ENCODE measurements around the gene NUP214. TPM values are rescaled to one million over a fixed set of nuclear protein-coding genes. Genes with fewer than 3 reads are reported as not detected.

The NUP214 gene
- total and polyA plus RNA-seq, 2 of the 4 experiments (the other 2 are of a cell fraction): 7.9 to 13.4 TPM

DNA sequence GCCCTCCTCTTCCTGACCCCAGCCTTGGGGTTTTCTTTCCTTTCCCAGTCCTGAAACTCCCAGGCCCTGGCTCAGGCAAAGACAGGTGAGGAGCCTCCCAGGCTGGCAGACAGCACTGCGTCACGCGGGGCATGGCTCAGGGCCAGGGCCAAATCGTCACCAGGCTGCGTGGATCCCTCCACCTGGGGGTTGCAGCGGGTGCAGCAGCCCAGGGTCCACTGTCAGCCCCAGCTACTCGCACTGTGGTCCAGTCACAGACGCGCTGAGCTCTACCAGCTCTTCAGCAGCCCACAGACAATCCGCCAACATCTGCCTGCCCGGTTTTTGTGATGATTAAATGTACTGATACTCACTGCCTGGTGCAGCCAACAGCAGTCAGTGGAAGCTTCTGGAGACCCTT, 138.8 kb downstream of the NUP214 start:
- Histone ChIP-seq H3K23ac (ENCODE audit: low read depth, low read length) (no peak overlapping the region), H2AK5ac (ENCODE audit: low read depth, low read length) (no peak overlapping the region), H2AK9ac (replicated peaks; ENCODE audit: low read depth, low read length, poor library complexity) (no peak overlapping the region), H3K4me3 (ENCODE audit: insufficient read depth, low read depth, low read length) (no peak overlapping the region), H3K18ac (ENCODE audit: low read depth, low read length) (no peak overlapping the region), H3K4ac (ENCODE audit: low read depth, low read length) (no peak overlapping the region), H4K91ac (ENCODE audit: insufficient read depth, low read depth, low read length) (no peak overlapping the region), H4K8ac (ENCODE audit: low read depth in 2 of 2, low read length in 2 of 2) (no peak overlapping the region), H2BK120ac (ENCODE audit: low read depth, low read length) (no peak overlapping the region), H3K56ac (ENCODE audit: extremely low read depth, insufficient read depth, low read length) (no peak overlapping the region), H3K9ac (ENCODE audit: low read depth, low read length) (no peak overlapping the region), H3K27me3 (ENCODE audit: control insufficient read depth, insufficient read depth, low read length) (peaks cover 3% of the 10 kb centered on the region; the same call in 1 of the 2 replicates), H3K4me2 (ENCODE audit: low read depth, low read length) (no peak overlapping the region), H2BK5ac (ENCODE audit: low read depth, low read length, poor library complexity, severe bottlenecking) (no peak overlapping the region), H3K14ac (replicated peaks; ENCODE audit: low read depth, low read length) (no peak overlapping the region), H3K9me3 (ENCODE audit: control insufficient read depth, insufficient read depth, low read length) (no peaks in the 10 kb centered on the region), H4K5ac (ENCODE audit: low read depth, low read length) (no peak overlapping the region), H3K27ac (ENCODE audit: insufficient read depth, low read length) (no peak overlapping the region), H3K36me3 (ENCODE audit: control insufficient read depth, insufficient read depth, low read length) (no peaks in the 10 kb centered on the region), H2BK15ac (ENCODE audit: low read depth, low read length) (no peak overlapping the region), H3K4me1 (ENCODE audit: control insufficient read depth, insufficient read depth, low read length) (no peaks in the 10 kb centered on the region), H2AFZ (replicated peaks; ENCODE audit: low read length, poor library complexity) (no peak overlapping the region), H3K9me1 (ENCODE audit: insufficient read depth, low read length) (no peaks in the 10 kb centered on the region), H2BK20ac (ENCODE audit: low read depth, low read length) (no peak overlapping the region), H4K20me1 (ENCODE audit: insufficient read depth, low read length) (no peaks in the 10 kb centered on the region), H3K79me1 (ENCODE audit: low read depth in 1 of 2, low read length in 2 of 2) (no peaks in the 10 kb centered on the region)
- dilution Hi-C loops (cut with HindIII; ENCODE audit: low sequenced_read_pairs, unreplicated experiment) (no loop called here), in situ Hi-C loops (cut with MboI; ENCODE audit: low sequenced_read_pairs) (no loop called here), intact Hi-C loops (cut with micrococcal nuclease) (no loop called here)
- ChIA-PET CTCF (no interaction called here), POLR2A (ENCODE audit: unreplicated experiment) (no interaction called here)
- no peak for DNase-seq
- no TSS peak for BruUV-seq (replicated peaks)
- ATAC-seq (ENCODE audit: low read depth): no peak
- WGBS, 2 experiments (ENCODE audit: extremely low coverage in 2 of 2, insufficient read length in 1 of 2): 83% methylated on average over 11 of the region's 11 CpGs; no CpG with 5 or more reads in 1 of the 2 experiments
- TF ChIP-seq CHD1 (IDR thresholded peaks at IDR 0.05; ENCODE audit: low read depth, low read length) (no peak), SMC3 (IDR thresholded peaks at IDR 0.05; ENCODE audit: low read depth, low read length) (no peak), BHLHE40 (IDR thresholded peaks at IDR 0.05; ENCODE audit: low read depth, low read length) (no peak), MAZ (IDR thresholded peaks at IDR 0.05; ENCODE audit: borderline replicate concordance, low read depth, low read length) (no peak), RCOR1 (IDR thresholded peaks at IDR 0.05; ENCODE audit: insufficient replicate concordance, low read length) (no peak), MXI1 (IDR thresholded peaks at IDR 0.05; ENCODE audit: borderline replicate concordance, low read depth, low read length) (no peak), MAFK (IDR thresholded peaks at IDR 0.05; ENCODE audit: low read depth, low read length) (no peak), FOS (IDR thresholded peaks at IDR 0.05; ENCODE audit: low read depth, low read length) (no peak), RFX5 (IDR thresholded peaks at IDR 0.05; ENCODE audit: low read depth, low read length) (no peak), POLR2A (IDR thresholded peaks at IDR 0.05; ENCODE audit: low read depth, low read length) (no peak), NFE2L2 (IDR thresholded peaks at IDR 0.05; ENCODE audit: low read depth, low read length) (no peak), RAD21 (IDR thresholded peaks at IDR 0.05; ENCODE audit: low read length) (no peak)
- TF ChIP-seq, protein P1, sequence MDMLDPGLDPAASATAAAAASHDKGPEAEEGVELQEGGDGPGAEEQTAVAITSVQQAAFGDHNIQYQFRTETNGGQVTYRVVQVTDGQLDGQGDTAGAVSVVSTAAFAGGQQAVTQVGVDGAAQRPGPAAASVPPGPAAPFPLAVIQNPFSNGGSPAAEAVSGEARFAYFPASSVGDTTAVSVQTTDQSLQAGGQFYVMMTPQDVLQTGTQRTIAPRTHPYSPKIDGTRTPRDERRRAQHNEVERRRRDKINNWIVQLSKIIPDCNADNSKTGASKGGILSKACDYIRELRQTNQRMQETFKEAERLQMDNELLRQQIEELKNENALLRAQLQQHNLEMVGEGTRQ (IDR thresholded peaks at IDR 0.05; ENCODE audit: low read depth, low read length): no peak
- TF ChIP-seq, protein P2, sequence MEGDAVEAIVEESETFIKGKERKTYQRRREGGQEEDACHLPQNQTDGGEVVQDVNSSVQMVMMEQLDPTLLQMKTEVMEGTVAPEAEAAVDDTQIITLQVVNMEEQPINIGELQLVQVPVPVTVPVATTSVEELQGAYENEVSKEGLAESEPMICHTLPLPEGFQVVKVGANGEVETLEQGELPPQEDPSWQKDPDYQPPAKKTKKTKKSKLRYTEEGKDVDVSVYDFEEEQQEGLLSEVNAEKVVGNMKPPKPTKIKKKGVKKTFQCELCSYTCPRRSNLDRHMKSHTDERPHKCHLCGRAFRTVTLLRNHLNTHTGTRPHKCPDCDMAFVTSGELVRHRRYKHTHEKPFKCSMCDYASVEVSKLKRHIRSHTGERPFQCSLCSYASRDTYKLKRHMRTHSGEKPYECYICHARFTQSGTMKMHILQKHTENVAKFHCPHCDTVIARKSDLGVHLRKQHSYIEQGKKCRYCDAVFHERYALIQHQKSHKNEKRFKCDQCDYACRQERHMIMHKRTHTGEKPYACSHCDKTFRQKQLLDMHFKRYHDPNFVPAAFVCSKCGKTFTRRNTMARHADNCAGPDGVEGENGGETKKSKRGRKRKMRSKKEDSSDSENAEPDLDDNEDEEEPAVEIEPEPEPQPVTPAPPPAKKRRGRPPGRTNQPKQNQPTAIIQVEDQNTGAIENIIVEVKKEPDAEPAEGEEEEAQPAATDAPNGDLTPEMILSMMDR (conservative IDR thresholded peaks at IDR 0.05; ENCODE audit: low read depth, low read length): no peak
- TF ChIP-seq, protein P3, sequence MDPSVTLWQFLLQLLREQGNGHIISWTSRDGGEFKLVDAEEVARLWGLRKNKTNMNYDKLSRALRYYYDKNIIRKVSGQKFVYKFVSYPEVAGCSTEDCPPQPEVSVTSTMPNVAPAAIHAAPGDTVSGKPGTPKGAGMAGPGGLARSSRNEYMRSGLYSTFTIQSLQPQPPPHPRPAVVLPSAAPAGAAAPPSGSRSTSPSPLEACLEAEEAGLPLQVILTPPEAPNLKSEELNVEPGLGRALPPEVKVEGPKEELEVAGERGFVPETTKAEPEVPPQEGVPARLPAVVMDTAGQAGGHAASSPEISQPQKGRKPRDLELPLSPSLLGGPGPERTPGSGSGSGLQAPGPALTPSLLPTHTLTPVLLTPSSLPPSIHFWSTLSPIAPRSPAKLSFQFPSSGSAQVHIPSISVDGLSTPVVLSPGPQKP (IDR thresholded peaks at IDR 0.05; ENCODE audit: borderline replicate concordance, low read depth, low read length): no peak
